ENCODE data around the gene RPS3. TPM values are rescaled to one million over a fixed set of nuclear protein-coding genes. Genes with fewer than 3 reads are reported as not detected.

RPS3 gene
- total RNA-seq, 1 donor from 2014 or later, result 511 TPM

- no peak for TF ChIP-seq CTCF (IDR thresholded peaks at IDR 0.05)
- no peak overlapping the region for H3K4me3 ChIP-seq
- no peak overlapping the region for H3K27ac ChIP-seq
- intact Hi-C loops (cut with DNase I), result no loop called here
- DNase-seq (ENCODE audit: low spot score in 2 of 2), result no peak
- no peaks in the 10 kb centered on the region for H3K27me3 ChIP-seq
- H3K4me1 ChIP-seq, result peaks cover 0 to 3% of the 10 kb centered on the region in 2 donors
- H3K36me3 ChIP-seq, result no peaks in the 10 kb centered on the region
- H3K9me3 ChIP-seq, result no peaks in the 10 kb centered on the region
Measured at GRCh38 chr11:75435571-75435925, 36.2 kb downstream of the RPS3 start.

GRCh38 chr11:75436806-75437205 is 37.5 kb downstream of the RPS3 start:
- Histone ChIP-seq H3K36me3 (peaks cover 0 to 4% of the 10 kb centered on the region in 2 donors), H3K9me3 (no peaks in the 10 kb centered on the region), H3K27me3 (no peaks in the 10 kb centered on the region), H3K4me1 (no peaks in the 10 kb centered on the region), H3K27ac (no peak overlapping the region), H3K4me3 (no peak overlapping the region)
- DNase-seq (ENCODE audit: low spot score in 2 of 2), result no peak
- intact Hi-C loops (cut with DNase I), result no loop called here
- no peak for TF ChIP-seq CTCF (IDR thresholded peaks at IDR 0.05)

GRCh38 chr11:75437966-75438659 is 38.8 kb downstream of the RPS3 start:
- no peak for DNase-seq (ENCODE audit: low spot score in 2 of 2)
- no peak overlapping the region for H3K4me3 ChIP-seq
- no peaks in the 10 kb centered on the region for H3K27me3 ChIP-seq
- intact Hi-C loops (cut with DNase I), result no loop called here
- no peak for TF ChIP-seq CTCF (IDR thresholded peaks at IDR 0.05)
- H3K9me3 ChIP-seq, result no peaks in the 10 kb centered on the region
- peaks cover 0 to 4% of the 10 kb centered on the region in 2 donors for H3K36me3 ChIP-seq
- no peak overlapping the region for H3K27ac ChIP-seq
- no peaks in the 10 kb centered on the region for H3K4me1 ChIP-seq

GRCh38 chr11:75439026-75439425 is 39.7 kb downstream of the RPS3 start:
- Histone ChIP-seq H3K27ac (no peak overlapping the region), H3K27me3 (no peaks in the 10 kb centered on the region), H3K9me3 (no peaks in the 10 kb centered on the region), H3K4me3 (no peak overlapping the region), H3K4me1 (no peaks in the 10 kb centered on the region), H3K36me3 (peaks cover 0 to 4% of the 10 kb centered on the region in 2 donors)
- no peak for DNase-seq (ENCODE audit: low spot score in 2 of 2)
- no peak for TF ChIP-seq CTCF (IDR thresholded peaks at IDR 0.05)
- intact Hi-C loops (cut with DNase I), result no loop called here

- TF ChIP-seq CTCF (IDR thresholded peaks at IDR 0.05), result no peak
- Histone ChIP-seq H3K4me1 (no peaks in the 10 kb centered on the region), H3K4me3 (no peak overlapping the region), H3K27me3 (no peaks in the 10 kb centered on the region), H3K9me3 (no peaks in the 10 kb centered on the region), H3K27ac (no peak overlapping the region), H3K36me3 (peaks cover 0 to 4% of the 10 kb centered on the region in 2 donors)
- intact Hi-C loops (cut with DNase I), result loop anchor here (2.0 kb wide), 1 partner anchor 33 kb away; no protein-coding TSS in a partner anchor
- no peak for DNase-seq (ENCODE audit: low spot score in 2 of 2)
Measured at GRCh38 chr11:75439495-75440120, 40.3 kb downstream of the RPS3 start.

Measured in ascending aorta (tissue), 2 donors.